Left hindlimb (tissue), 1 donor: ENCODE measurements around the gene COL27A1.
"Not testable (repeated sequence)": the region's sequence is repeated elsewhere in the genome, so short reads cannot be mapped to it uniquely, and the experiment has no call there.

Experiments
- DNase-seq: peaks from one replicate; pipeline ENCODE4 v3.0.0-alpha.2; 2018

COL27A1 gene

DNA sequence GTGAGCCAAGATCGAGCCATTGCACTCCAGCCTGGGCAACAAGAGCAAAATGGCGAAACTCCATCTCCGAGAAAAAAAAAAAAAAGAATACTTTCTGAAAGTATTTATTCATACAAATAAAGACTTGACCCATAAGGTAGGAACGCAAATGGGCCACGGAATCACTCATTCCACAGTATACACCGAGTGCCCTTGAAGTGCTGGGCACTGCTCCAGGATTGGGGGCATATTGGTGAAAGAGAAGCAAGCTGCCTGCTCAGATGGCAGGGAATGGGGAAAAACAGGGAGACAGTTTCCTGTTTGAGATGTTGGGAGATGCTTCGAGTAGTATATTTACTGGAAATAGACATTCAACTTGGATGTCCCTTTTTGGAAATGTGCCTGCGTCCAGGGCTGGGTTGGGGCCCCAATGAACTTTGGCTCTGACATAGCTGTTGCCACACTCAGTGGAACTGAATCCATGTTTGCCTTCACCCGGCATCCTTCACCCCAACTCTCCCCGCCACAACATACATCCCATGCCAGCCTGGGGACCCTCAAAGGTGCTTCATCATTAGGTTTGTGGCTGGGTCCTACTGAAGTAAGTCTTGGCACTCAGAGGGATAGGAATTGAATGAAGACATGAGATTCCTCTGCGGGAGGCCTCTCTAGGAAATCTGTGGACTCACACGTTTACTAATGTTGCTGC is 173.7 kb downstream of the COL27A1 start:
- not testable (repeated sequence) for DNase-seq

DNA sequence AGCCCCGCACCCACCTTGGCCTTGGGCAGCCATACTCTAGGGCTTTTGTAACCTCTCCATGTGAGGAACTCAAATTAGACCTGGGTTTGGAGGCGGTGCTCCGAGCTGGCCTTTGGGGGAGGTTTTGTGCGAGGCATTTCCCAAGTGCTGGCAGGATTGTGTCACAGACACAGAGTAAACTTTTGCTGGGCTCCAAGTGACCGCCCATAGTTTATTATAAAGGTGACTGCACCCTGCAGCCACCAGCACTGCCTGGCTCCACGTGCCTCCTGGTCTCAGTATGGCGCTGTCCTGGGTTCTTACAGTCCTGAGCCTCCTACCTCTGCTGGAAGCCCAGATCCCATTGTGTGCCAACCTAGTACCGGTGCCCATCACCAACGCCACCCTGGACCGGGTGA is 174.3 kb downstream of the COL27A1 start, which contains the start of gene ORM2:
Gene ORM2 (plus strand): TSS at position 245 of the 398 bp plus-strand sequence. CDS start 36 bp downstream, at position 281.
- DNase-seq: not testable (repeated sequence)

DNA sequence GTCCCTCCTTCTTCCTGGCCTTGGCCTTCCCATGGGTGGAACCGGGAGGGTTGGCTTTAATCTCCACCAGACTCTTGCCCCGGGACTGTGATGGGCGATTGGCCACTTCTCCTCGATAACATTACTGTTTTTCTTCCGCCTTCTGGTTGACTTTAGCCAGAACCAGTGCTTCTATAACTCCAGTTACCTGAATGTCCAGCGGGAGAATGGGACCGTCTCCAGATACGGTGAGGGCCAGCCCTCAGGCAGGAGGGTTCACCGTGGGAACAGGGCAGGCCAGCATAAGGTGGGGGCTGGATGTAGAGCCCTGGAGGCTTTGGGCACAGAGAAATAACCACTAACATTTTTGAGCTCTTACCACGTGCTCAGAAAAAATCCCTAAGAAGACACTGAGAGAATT is 175.3 kb downstream of the COL27A1 start:
- DNase-seq: no peak

DNA sequence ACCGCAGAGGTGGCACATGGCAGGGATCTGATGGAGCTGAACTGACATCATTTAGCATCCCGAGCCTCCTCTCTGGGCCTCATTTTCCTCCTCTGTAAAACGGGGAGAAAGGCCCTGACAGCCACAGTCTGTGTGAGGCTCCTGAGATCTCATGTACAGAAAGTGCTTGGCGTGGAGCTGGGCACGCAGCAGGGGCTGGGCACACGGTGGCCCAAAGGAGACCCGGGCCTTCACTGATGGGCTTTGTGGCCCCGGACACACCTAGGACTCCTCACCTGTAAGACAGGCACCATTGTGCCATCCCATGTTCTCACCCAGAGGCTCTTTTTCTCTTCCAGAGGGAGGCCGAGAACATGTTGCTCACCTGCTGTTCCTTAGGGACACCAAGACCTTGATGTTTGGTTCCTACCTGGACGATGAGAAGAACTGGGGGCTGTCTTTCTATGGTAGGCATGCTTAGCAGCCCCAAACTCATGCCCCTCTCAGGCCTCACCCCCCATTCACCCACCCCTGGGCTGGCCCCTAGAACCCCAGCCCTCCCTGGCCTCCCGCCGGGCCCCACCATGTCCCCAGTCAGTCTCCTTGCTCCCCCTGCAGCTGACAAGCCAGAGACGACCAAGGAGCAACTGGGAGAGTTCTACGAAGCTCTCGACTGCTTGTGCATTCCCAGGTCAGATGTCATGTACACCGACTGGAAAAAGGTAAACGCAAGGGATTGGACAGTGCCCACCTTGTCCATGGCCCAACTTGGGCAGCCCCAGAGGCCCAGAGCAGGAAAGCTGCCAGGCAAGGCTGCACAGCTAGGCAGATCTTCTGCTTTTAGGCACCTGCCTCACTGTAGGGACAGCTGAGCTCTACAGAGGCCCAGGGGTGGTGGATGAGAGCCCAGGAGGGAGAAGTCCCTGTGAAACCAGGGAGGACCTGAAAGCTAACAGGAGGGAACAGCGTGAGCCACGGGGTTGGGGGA is 176.2 kb downstream of the COL27A1 start:
- DNase-seq: not testable (repeated sequence)

DNA sequence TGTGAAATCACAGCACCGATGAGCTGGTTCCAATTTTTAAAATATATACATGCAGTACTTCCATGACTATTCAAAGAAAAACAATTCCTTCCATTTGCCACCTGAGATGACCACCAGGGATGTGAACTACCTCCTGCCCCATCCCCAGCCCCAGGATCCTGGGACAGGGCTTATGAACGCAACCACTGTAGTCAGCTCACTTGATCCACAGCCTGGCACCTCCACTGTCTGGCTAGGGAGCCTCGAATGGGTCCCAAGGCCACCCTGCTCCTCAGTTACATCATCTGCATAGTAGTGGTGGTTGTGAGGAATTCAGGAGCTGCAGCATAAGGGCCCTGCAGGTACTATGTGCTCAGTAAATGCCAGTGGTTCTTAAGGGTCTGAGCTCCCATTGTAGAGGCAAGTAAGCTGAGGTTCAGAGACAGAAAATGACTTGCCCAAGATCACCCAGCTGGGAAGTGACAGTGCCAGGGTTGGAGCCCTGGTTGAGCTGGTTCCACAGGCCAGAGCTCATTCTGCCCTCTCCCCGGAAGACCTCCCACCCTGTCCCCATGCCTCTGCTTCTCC is 177.2 kb downstream of the COL27A1 start:
- DNase-seq: not testable (repeated sequence)

- not testable (repeated sequence) for DNase-seq
Measured at GRCh38 chr9:114333718-114334117, 178.4 kb downstream of the COL27A1 start.

DNA sequence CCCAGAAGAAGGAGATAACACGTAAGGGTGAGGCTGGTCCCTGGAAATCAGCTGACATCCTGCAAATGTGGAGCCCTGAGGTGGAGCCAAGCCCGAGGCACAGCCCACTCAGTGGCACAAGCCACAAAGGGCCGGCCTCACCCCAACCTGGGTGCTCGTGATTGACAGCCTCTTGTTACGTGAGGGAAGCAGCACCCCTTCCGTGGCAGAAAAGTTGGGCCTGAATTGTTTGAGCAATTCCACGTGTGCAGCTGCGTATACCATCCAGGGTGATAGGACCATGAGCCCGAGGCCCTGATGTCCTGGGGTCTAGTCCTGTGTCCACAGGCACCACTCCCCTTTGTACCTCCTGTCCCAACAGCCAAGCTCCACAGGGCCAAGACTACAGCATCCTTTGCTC is 179.2 kb downstream of the COL27A1 start:
- DNase-seq: no peak

- DNase-seq: no peak
Measured at GRCh38 chr9:114335745-114336144, 180.4 kb downstream of the COL27A1 start.

DNA sequence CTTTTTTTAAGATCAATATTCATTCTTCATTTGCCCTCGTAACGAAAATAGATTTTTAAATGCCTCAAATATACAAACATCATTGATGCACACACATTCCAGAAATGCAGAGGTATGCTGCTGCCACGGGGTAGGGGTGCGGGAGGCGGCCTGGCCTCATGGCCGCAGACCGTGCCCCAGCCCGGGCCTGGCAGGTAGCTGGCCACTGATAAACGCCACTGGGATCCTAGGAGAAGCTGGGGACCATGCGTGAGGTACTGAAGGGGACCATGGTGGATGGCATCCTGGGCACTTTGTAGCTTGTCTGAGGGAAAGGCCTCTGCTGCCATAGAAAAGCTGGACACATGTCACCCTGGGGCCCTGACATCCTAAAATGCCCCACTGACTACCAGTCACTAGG is 180.8 kb downstream of the COL27A1 start:
- DNase-seq: no peak

DNA sequence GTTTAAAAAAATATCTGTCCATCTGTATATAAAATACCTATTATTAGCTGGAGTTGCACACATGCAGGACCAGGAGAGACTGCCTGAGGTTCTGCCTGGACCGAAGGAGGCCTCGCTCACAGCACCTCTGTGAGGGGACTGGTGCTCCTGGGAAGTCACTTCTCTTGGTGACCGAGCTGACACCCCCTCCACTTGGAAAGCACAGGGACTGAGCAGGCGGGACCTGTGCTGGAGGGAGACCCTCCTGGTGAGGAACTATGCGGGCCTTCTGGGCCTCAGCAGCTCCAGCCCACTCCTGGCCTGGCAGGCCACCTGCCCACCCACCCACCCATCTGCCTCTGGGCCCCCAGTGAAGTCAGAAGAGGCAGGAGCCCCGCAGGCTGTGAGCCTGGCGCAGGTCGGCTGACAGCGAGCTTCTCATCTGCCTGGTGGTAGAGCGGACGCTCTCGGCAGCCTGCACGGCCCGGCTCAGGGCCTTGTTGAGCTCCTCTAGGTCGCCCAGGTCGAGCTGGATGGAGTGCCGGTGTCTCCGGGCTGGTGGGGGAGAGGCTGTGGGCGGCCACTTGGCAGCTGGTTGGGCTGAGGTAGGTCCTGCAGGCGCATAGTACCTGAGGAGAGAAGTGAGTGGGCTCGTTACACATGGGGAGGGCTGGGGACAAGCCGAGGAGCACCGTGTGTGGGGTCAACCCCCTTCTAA is 181.5 kb downstream of the COL27A1 start:
- no peak for DNase-seq

GRCh38 chr9:114338187-114338586 is 182.8 kb downstream of the COL27A1 start:
- DNase-seq: no peak

GRCh38 chr9:114339130-114339908 is 184.0 kb downstream of the COL27A1 start:
- DNase-seq: no peak

DNA sequence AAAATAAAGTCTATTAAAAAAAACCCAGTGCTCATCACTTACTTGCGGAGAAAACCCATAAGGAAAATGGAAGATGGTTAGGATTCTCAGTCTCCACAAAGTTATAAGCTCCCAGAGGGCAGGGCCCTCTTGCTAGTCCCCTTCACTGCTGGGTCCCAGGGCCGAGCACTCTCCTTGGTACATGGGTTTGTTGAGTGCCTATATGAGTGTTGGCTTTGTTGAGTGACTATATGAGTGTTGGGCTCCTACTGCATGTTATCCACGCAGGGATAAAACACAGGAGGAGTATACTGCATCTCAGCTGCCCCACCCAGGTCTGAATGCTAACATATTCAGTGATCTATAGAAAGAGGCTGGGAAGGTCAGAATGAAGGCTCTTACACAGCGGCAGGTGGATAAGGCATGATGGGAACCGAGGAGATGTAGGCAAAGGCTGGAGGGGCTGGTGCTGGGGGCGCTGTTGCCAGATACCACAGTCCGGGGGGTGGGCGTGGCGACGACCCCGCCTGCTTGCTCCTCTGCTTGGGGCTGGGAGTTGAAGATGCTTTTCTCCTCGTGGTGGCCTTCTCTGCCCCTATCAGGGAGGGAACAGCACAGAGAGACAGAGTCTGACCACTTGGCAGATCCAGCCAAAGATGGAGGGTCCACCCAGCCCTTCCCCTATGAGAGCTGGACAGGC is 186.0 kb downstream of the COL27A1 start:
- DNase-seq: no peak

- DNase-seq: no peak
Measured at GRCh38 chr9:114341991-114342390, 186.7 kb downstream of the COL27A1 start.

DNA sequence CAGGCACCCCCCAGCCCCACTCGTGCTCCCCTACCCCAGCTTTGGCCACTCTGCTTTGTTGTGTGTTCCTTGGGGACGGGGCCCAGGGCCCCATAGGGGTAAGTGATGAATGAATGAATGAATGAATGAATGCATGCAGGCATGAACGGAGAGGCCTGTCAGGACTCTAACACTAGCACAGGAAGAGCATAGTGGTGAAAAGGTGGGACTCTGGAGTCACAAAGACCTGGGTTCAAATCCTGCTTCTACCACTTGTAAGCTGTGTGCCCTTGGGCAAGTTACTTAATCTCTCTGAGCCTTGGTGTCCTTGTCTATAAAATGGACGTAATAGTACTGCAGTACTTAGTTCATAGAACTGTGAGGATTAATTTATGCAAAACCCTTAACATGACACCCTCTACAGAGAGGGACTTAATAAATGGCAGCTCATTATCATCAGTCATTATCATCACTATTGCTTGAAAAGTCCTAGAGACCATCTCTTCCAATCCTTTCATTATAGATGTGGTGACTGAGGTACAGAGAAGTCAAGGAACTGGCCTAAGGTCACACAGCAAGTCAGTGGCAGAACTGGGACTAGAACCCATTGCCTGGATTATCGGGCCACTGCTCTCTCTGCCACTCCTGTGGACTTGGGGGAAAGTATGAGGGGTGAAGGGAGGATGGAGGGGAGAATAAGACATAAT is 187.6 kb downstream of the COL27A1 start:
- DNase-seq: no peak

DNA sequence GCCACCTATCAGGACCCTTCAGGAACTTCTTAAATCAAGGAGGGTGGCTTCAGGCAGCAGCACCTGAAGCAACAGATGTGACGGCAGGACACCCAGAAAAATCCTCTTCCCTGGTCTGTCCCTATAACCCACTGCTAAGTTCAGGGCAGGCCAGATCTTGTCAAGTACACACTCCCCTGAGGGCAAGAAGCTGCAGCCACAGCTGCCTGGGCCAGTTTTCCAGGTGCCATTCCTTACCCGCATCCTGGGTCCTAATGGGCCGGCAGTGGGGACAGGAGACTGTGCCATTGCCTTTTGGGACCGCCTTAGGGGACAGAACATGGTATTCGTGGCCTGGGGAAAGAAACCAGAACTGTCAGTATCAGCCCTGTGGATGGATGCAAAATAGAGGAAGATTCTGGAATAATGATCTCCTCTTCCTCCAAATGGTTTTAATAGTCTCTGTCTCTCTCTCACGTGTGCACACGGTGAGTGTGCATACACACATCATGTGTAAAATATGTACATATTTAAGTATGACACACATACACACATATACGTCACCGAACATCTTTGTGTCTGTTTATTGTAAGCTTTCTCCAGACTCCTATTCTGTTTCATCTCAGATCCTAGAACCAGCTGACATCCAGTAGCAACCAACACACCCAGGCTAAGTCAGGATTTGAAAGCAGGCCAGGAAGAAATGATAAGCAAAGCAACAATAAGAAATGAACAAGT is 188.3 kb downstream of the COL27A1 start:
- no peak for DNase-seq

DNA sequence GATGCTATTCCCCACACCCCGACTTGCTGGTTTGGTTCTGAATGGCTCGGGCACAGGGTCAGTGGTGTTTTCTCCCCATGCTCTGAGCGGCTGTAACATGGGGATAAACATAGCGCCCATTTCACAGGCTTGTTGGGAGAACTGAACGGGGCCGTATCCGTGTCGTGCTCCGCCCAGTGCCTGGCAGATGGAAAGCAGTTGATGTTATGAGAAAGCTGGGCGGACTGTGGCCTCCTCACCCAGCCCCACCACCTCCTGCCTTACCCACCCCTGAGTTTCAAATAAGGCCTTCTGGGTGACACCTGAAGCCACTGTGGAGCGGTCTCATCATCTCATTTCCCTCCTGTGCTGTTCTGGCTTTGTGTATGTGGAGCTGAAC is 188.8 kb downstream of the COL27A1 start:
- no peak for DNase-seq

- DNase-seq: no peak
Measured at GRCh38 chr9:114344692-114345091, 189.4 kb downstream of the COL27A1 start.

- DNase-seq: no peak
Measured at GRCh38 chr9:114345493-114346065, 190.2 kb downstream of the COL27A1 start.

DNA sequence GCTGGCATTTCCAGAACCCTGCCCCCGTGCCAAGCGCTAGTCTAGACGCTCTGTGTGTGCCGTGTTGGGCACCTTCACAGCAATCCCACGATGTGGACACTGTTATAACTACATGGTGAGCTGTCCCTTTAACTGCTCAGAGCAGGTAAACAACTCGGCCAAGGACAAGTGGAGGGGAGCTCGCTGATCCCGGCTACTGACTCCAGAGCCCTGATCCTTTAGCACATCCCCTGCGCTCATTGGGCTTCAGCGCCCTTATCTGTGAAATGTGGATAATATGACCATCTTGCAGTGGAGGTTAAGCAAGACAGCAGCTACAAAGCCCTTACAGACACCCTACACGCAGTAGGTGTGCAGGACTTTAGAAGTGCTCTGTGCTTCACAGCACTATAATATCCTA is 190.8 kb downstream of the COL27A1 start:
- peak; percentile 8 for DNase-seq
